Measurements from ENCODE around the gene EPHX1.

EPHX1 gene

DNA sequence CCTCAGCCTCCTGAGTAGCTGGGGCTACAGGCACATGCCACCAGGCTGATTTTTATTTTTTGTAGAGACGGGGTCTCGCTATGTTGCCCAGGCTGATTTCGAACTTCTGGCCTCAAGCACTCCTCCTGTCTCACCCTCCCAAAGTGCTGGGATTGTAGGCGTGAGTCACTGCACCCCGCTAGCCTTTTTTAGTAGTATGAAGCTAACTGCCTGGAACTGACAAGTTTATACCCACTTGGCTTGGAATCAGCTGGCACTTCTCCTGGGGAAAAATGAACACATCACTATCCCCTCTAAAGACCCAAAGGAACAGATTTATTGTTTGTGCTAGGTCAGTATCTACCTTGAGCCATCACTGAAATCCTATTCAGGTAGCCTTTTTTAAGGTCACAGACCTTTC, 53.2 kb downstream of the EPHX1 start:
- H3K27me3 ChIP-seq: no peaks in the 10 kb centered on the region
- DNase-seq: no peak
- H3K4me3 ChIP-seq (ENCODE audit: low read depth, low read length): no peak overlapping the region

DNA sequence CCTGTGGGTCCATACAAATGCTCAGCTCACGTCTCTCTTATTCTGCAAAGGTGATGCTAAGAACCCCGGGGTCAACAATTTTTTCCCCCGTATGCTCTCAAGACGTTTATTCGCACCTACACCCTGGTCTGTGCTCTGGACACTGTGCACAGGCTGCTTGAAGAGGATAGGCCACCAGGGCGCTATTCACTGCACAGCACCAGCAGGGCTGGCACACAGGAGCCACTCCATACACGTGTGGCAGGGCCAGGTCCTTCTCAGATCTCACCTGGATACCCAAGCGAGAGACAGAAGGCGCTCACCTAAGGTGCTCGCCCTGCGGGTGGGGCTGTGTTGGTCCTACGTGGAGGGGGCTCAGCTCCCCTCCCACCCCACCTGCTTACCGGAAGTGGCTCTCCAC, 55.6 kb downstream of the EPHX1 start:
- TF ChIP-seq, protein P1, sequence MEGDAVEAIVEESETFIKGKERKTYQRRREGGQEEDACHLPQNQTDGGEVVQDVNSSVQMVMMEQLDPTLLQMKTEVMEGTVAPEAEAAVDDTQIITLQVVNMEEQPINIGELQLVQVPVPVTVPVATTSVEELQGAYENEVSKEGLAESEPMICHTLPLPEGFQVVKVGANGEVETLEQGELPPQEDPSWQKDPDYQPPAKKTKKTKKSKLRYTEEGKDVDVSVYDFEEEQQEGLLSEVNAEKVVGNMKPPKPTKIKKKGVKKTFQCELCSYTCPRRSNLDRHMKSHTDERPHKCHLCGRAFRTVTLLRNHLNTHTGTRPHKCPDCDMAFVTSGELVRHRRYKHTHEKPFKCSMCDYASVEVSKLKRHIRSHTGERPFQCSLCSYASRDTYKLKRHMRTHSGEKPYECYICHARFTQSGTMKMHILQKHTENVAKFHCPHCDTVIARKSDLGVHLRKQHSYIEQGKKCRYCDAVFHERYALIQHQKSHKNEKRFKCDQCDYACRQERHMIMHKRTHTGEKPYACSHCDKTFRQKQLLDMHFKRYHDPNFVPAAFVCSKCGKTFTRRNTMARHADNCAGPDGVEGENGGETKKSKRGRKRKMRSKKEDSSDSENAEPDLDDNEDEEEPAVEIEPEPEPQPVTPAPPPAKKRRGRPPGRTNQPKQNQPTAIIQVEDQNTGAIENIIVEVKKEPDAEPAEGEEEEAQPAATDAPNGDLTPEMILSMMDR (IDR thresholded peaks at IDR 0.05; ENCODE audit: low read depth, low read length): no peak
- no peaks in the 10 kb centered on the region for H3K36me3 ChIP-seq
- no peaks in the 10 kb centered on the region for H3K4me1 ChIP-seq

More for the DNA sequence above, 53.2 kb downstream of the EPHX1 start:
- TF ChIP-seq, protein P1 (IDR thresholded peaks at IDR 0.05; ENCODE audit: low read depth, low read length): no peak
- Histone ChIP-seq H3K36me3 (no peaks in the 10 kb centered on the region), H3K4me1 (no peaks in the 10 kb centered on the region), H3K9me3 (no peaks in the 10 kb centered on the region)

DNA sequence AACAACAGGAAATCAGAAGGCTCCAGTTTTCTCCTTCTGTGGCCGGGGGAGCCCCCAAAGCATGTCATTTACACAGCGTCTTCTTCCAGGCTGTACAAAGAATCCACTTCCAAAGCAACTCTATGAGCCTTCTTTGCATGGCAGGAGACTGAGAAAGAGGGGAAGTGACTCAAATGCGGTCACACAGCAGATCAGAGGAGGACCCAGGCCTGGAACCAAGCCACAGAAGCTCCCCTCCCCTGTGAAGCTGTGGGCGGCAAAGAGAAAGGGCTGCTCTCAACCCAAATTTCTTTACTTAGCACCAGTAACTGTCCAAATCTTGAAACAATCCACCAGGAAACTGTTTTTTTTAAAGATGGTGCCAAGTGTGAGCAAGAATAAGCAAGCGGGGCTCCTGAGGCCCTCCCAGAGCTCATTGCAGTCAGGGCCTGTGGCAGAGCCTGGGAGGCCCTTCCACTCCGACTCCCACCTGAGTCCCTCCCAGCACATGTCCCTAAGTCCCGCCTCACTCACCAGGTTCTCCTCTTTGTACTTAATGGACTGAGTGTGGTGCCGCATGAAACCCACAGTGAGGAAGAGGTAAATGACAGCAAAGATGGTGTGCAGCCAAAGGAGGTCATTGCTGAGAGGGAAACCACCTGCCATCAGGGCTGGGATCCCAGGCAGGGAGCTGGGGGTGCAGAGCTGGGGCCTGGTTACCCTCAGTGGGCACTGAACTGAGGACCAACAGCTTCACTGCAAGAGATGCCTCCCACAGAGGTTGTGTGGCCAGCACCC, 56.3 kb downstream of the EPHX1 start:
- no peak for DNase-seq
- Histone ChIP-seq H3K9me3 (no peaks in the 10 kb centered on the region), H3K4me1 (no peaks in the 10 kb centered on the region), H3K36me3 (no peaks in the 10 kb centered on the region), H3K27me3 (no peaks in the 10 kb centered on the region), H3K4me3 (ENCODE audit: low read depth, low read length) (no peak overlapping the region)
- TF ChIP-seq, protein P1 (IDR thresholded peaks at IDR 0.05; ENCODE audit: low read depth, low read length): no peak

More for the DNA sequence above, 55.6 kb downstream of the EPHX1 start:
- no peak overlapping the region for H3K4me3 ChIP-seq (ENCODE audit: low read depth, low read length)
- H3K9me3 ChIP-seq: no peaks in the 10 kb centered on the region
- H3K27me3 ChIP-seq: no peaks in the 10 kb centered on the region
- no peak for DNase-seq

DNA sequence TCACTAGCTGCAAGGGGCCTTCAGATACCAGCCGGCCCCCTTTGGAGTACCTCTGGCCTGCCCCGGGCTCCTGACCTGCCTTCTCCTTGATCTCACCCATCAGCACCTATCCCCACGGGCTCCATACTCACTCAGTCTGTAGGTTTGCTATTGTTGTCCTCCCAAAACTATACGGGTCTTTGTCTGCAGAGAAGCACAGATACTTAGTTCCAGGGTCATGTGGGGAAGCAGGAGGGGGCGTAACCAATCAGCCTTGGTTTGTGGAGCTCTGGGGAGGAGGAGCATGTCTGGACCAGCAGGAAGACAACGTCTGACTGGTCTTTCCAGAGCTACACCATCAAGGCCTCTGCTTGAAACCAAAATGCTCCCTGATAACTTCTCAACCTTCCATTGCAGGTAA, 57.1 kb downstream of the EPHX1 start:
- no peaks in the 10 kb centered on the region for H3K9me3 ChIP-seq
- DNase-seq: no peak
- no peaks in the 10 kb centered on the region for H3K4me1 ChIP-seq
- no peaks in the 10 kb centered on the region for H3K27me3 ChIP-seq
- TF ChIP-seq, protein P1 (IDR thresholded peaks at IDR 0.05; ENCODE audit: low read depth, low read length): no peak
- H3K36me3 ChIP-seq: no peaks in the 10 kb centered on the region
- H3K4me3 ChIP-seq (ENCODE audit: low read depth, low read length): no peak overlapping the region

DNA sequence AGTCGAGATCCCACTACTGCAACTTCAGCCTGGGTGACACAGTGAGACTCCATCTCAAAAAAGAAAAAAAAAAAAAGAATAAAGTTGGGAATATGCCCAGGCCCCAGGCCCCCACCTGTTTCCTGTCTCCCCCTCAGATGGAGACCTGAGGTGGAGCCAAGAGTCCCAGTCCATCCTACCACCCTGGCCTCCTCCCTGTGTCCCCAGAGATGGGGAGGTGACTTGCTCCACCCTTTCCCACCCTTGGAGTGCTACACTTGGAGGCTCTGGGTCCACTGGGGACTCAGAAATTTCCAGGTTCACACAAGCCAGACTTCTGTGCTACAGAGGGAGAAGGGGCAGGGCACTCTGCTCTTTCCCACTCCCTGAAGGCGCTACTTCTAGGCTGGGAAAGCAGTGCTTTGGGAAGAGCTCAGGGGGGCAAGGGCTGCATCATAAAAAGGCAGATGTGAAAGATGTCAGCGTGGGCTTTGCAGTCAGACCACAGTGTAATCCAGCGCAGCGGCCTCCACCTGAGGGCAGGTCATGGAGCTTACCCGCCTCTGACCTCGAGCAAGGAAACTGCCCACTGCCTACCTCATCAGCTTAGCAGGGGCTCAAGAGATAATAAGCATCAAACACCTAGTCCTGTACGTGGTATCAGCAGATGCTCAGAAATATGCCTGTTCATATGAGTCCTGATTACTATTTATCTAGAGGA, 58.9 kb downstream of the EPHX1 start:
- no peaks in the 10 kb centered on the region for H3K27me3 ChIP-seq
- no peak overlapping the region for H3K4me3 ChIP-seq (ENCODE audit: low read depth, low read length)
- no peak for DNase-seq
- TF ChIP-seq, protein P1 (IDR thresholded peaks at IDR 0.05; ENCODE audit: low read depth, low read length): no peak
- H3K4me1 ChIP-seq: no peaks in the 10 kb centered on the region
- H3K36me3 ChIP-seq: no peaks in the 10 kb centered on the region
- no peaks in the 10 kb centered on the region for H3K9me3 ChIP-seq

DNA sequence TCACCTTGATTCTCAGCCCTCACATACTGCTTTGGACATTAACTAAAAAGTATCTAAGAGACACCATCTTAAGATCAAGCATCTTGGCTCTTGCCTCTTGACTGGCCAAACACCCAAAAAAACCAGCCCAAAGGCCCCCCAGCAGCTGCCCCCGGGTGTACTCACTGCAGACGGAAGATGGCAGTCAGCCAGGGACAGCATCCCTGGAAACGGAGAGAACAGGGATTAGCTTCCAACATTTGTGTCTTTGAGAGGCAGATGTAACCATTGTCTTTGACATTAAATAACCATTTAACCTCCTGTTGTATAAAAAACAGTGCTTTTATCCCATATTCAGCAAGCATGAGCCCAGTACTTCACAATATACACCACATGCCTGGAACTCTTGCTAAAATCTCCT, 61.0 kb downstream of the EPHX1 start:
- H3K4me3 ChIP-seq (ENCODE audit: low read depth, low read length): no peak overlapping the region
- TF ChIP-seq, protein P1 (IDR thresholded peaks at IDR 0.05; ENCODE audit: low read depth, low read length): no peak
- H3K4me1 ChIP-seq: no peaks in the 10 kb centered on the region
- H3K27me3 ChIP-seq: no peaks in the 10 kb centered on the region
- no peaks in the 10 kb centered on the region for H3K9me3 ChIP-seq
- no peak for DNase-seq
- no peaks in the 10 kb centered on the region for H3K36me3 ChIP-seq

All from BE2C (cell line).